Measurements from ENCODE around the gene NXPE2.
A peak's percentile ranks its signal among the peaks of the same experiment; 100 is the strongest.

The NXPE2 gene

DNA sequence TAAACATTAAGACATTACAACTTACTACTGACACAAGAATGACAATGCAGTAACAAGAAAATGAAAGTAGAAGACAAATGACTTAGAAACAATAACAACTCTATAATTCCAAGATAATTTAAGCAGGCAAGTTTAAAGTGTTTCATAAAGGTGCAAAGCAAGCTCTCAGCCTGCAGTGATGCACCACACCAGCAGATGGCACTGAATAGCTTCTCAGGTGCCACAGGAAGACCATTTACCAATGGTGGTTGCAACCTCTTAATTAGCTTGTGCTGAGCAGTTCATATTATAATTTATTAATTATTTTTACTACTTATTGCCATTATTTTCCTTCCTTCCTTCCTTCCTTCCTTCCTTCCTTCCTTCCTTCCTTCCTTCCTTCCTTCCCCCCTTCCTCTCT is 60.6 kb downstream of the NXPE2 start:
- peak; percentile 8 for DNase-seq (ENCODE audit: insufficient read length, low spot score)
- FAIRE-seq, result peak; percentile 82

DNA sequence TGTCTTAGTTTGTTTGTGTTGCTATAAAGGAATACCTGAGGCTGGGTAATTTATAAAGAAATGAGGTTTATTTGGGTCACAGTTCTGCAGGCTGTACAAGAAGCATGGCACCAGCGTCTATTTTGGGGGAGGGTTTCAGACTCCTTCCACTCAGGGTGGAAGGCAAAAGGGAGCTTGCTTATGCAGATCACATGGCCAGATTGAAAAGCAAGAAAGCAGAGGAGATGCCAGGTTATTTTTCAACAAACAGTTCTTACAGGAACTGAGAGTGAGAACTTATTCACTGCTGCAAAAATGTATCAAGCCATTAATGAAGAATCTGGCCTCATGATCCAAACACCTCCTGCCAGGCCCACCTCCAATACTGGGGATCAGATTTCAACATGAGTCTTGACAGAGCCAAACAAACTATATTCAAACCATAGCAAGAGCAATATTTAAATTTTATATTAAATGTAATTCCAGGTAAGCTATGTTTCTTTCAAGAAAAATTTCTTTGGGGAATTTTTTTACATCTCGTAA is 66.9 kb downstream of the NXPE2 start:
- DNase-seq (ENCODE audit: insufficient read length, low spot score) (no peak), FAIRE-seq (no peak)

DNA sequence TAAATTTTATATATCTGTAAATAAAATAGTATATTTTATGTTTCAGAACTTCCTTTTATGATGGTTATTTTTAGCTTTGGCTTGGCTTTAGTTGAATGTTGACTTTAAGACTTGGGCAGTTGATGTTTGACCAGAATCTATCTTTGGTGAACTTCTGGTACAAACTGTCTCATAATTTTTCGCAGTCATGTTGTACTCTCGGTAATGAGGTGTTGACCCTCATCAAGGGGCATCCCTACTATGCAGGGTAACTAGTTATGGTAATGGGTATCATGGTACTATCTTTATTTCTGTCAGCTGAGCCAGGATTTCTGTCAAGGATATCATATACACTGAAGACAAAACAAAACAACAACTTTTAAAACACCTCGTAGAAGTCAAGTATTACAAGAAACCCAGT is 67.7 kb downstream of the NXPE2 start:
- DNase-seq (ENCODE audit: insufficient read length, low spot score) (no peak), FAIRE-seq (no peak)
